ENCODE measurements around the gene ATP13A3. TPM values are rescaled to one million over a fixed set of nuclear protein-coding genes. Genes with fewer than 3 reads are reported as not detected.
A peak's percentile ranks its signal among the peaks of the same experiment; 100 is the strongest.

ATP13A3 gene
- total and polyA plus RNA-seq, 2 of the 4 experiments (the other 2 are of a cell fraction) = 48.1 to 154 TPM

DNA sequence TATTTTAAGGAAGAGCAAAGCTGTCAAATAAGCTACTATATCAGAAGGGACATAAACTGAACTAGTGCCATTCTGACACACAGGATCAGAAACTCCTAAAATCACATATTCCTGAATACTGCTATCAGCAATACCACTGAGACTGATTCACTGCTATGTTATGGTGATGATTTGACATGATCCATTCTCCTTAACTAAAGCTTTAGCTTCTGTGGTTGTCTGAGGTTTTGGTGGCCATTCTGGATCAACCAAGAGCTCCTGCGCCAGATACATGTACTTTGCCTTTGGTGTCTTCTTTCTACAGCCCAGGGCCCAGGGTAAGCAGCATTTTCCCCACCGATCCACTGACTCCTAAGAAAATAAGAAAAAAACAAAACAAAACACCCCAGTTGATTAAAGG lies 81.0 kb downstream of the ATP13A3 start:
- Histone ChIP-seq H2AFZ (replicated peaks; ENCODE audit: low read length, poor library complexity) (no peak overlapping the region), H4K8ac (ENCODE audit: low read depth in 2 of 2, low read length in 2 of 2) (no peak overlapping the region), H4K91ac (ENCODE audit: insufficient read depth, low read depth, low read length) (no peak overlapping the region), H2BK15ac (ENCODE audit: low read depth, low read length) (no peak overlapping the region), H3K14ac (replicated peaks; ENCODE audit: low read depth, low read length) (no peak overlapping the region), H3K18ac (ENCODE audit: low read depth, low read length) (no peak overlapping the region), H3K56ac (ENCODE audit: extremely low read depth, insufficient read depth, low read length) (no peak overlapping the region), H3K79me1 (ENCODE audit: low read depth in 1 of 2, low read length in 2 of 2) (peaks cover 5 to 16% of the 10 kb centered on the region in 2 experiments; a peak in 3 of 4 replicates), H3K4ac (ENCODE audit: low read depth, low read length) (no peak overlapping the region), H4K20me1 (ENCODE audit: insufficient read depth, low read length) (no peaks in the 10 kb centered on the region; the same call in 1 of the 2 replicates), H3K27ac (ENCODE audit: insufficient read depth, low read length) (no peak overlapping the region), H2BK20ac (ENCODE audit: low read depth, low read length) (no peak overlapping the region), H3K4me3 (ENCODE audit: insufficient read depth, low read depth, low read length) (no peak overlapping the region), H3K36me3 (ENCODE audit: control insufficient read depth, insufficient read depth, low read length) (peaks cover 15% of the 10 kb centered on the region), H3K4me2 (ENCODE audit: low read depth, low read length) (no peak overlapping the region), H3K9ac (ENCODE audit: low read depth, low read length) (no peak overlapping the region), H3K4me1 (ENCODE audit: control insufficient read depth, insufficient read depth, low read length) (peaks cover 6% of the 10 kb centered on the region), H3K9me1 (ENCODE audit: insufficient read depth, low read length) (no peaks in the 10 kb centered on the region), H3K27me3 (ENCODE audit: control insufficient read depth, insufficient read depth, low read length) (no peaks in the 10 kb centered on the region), H2BK120ac (ENCODE audit: low read depth, low read length) (no peak overlapping the region), H2AK5ac (ENCODE audit: low read depth, low read length) (no peak overlapping the region), H2BK5ac (ENCODE audit: low read depth, low read length, poor library complexity, severe bottlenecking) (no peak overlapping the region), H3K23ac (ENCODE audit: low read depth, low read length) (no peak overlapping the region), H3K9me3 (ENCODE audit: control insufficient read depth, insufficient read depth, low read length) (no peaks in the 10 kb centered on the region), H2AK9ac (replicated peaks; ENCODE audit: low read depth, low read length, poor library complexity) (no peak overlapping the region), H4K5ac (ENCODE audit: low read depth, low read length) (no peak overlapping the region)
- no TSS peak for BruUV-seq (replicated peaks)
- dilution Hi-C loops (cut with HindIII; ENCODE audit: low sequenced_read_pairs, unreplicated experiment) = no loop called here
- peak; percentile 59 for DNase-seq
- in situ Hi-C loops (cut with MboI; ENCODE audit: low sequenced_read_pairs) = loop anchor here (5.0 kb wide), 1 partner anchor 68 kb away; no protein-coding TSS in a partner anchor
- WGBS, 2 experiments (ENCODE audit: extremely low coverage in 2 of 2, insufficient read length in 1 of 2) = no CpG with 5 or more reads among the region's 2 CpGs
- ATAC-seq (ENCODE audit: low read depth) = no peak
- TF ChIP-seq CHD1 (IDR thresholded peaks at IDR 0.05; ENCODE audit: low read depth, low read length) (no peak), POLR2A (IDR thresholded peaks at IDR 0.05; ENCODE audit: low read depth, low read length) (no peak), MAZ (IDR thresholded peaks at IDR 0.05; ENCODE audit: borderline replicate concordance, low read depth, low read length) (no peak), NFE2L2 (IDR thresholded peaks at IDR 0.05; ENCODE audit: low read depth, low read length) (no peak), SMC3 (IDR thresholded peaks at IDR 0.05; ENCODE audit: low read depth, low read length) (no peak)
- intact Hi-C loops (cut with micrococcal nuclease) = loop anchor here (2.0 to 10.0 kb wide), 2 partner anchors 271 to 625 kb away; partner anchors contain the start of gene HES1
- ChIA-PET POLR2A (ENCODE audit: unreplicated experiment) (no interaction called here), CTCF (interaction anchor here (0.8 to 4.8 kb wide), 3 partner anchors 55 to 75 kb away, joined by 3 to 18 read pairs (median 4); no protein-coding TSS in a partner anchor)

Data from IMR-90 (cell line).